Measurements from ENCODE around the gene MLX.
"Not testable (repeated sequence)": the region's sequence is repeated elsewhere in the genome, so short reads cannot be mapped to it uniquely, and the experiment has no call there.

MLX gene

DNA sequence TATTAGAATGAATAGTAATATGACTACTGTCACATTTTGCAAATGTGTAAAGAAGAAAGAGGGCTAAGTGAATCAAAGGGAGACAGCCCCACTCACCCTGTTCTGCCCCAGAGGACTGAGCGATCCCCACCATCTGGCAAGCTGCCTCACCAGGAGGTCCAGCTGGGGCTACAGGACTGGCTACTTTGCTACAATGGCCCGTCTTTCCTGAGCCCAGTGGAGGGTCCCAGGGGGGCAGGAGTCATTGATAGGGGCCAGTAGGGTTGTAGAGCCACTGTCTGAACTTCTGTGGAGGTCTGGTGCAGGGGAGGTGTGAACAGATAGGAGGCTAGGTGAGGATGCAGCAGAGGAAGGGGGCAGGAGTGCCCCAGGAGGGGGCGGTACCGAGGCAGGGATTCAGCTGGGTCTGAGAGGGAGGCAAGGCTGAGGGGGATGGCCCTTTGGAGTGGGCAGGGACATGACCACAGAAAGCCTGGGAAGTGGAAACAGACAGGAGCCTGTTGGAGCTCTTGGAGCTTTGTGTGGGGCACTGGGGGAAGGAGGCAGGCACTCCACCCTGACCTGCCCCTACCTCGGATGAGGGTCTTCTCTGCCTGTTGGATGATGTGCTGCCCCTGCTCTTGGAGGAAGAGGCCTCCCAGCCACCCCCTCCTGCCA lies 10.8 kb upstream of the MLX start:
- H3K36me3 ChIP-seq (ENCODE audit: control insufficient read depth, insufficient read depth, low read length); H3K23ac ChIP-seq (ENCODE audit: low read length); H4K5ac ChIP-seq (ENCODE audit: low read length); H3K79me2 ChIP-seq (ENCODE audit: control insufficient read depth, insufficient read depth, low read length); H3K79me1 ChIP-seq (ENCODE audit: low read length); H4K8ac ChIP-seq (ENCODE audit: low read depth, low read length); H3K9ac ChIP-seq (ENCODE audit: low read length); H3K27me3 ChIP-seq (ENCODE audit: insufficient read depth, low read length, poor library complexity); H2BK120ac ChIP-seq (ENCODE audit: low read depth, low read length); H3K4me1 ChIP-seq (ENCODE audit: control insufficient read depth, low read depth, low read length); H3K27ac ChIP-seq (ENCODE audit: low read depth, low read length); H2BK15ac ChIP-seq (replicated peaks; ENCODE audit: low read depth); H2BK5ac ChIP-seq (ENCODE audit: low read length); H3K18ac ChIP-seq (ENCODE audit: low read length); H3K4me3 ChIP-seq (ENCODE audit: low read length); H2AK5ac ChIP-seq (ENCODE audit: low read length); H3K4ac ChIP-seq (ENCODE audit: low read depth, low read length); H3K4me2 ChIP-seq (ENCODE audit: low read length): not testable (repeated sequence)
- H3K56ac ChIP-seq (ENCODE audit: low read length), result peak overlapping the region; percentile 56
- no CpG with 5 or more reads among the region's 5 CpGs for WGBS (ENCODE audit: extremely low coverage, insufficient coverage, low lambda C conversion rate)
- peak; percentile 88 for DNase-seq

- Histone ChIP-seq H2BK5ac (ENCODE audit: low read length) (no peak overlapping the region), H3K4ac (ENCODE audit: low read depth, low read length) (no peak overlapping the region), H3K9ac (ENCODE audit: low read length) (no peak overlapping the region), H3K4me3 (ENCODE audit: low read length) (no peak overlapping the region), H3K36me3 (ENCODE audit: control insufficient read depth, insufficient read depth, low read length) (peaks cover 2% of the 10 kb centered on the region), H3K27me3 (ENCODE audit: insufficient read depth, low read length, poor library complexity) (no peaks in the 10 kb centered on the region), H3K27ac (ENCODE audit: low read depth, low read length) (no peak overlapping the region), H3K23ac (ENCODE audit: low read length) (no peak overlapping the region), H3K56ac (ENCODE audit: low read length) (no peak overlapping the region), H3K79me2 (ENCODE audit: control insufficient read depth, insufficient read depth, low read length) (peaks cover 16% of the 10 kb centered on the region), H3K4me1 (ENCODE audit: control insufficient read depth, low read depth, low read length) (peaks cover 8% of the 10 kb centered on the region), H2AK5ac (ENCODE audit: low read length) (no peak overlapping the region), H3K18ac (ENCODE audit: low read length) (no peak overlapping the region), H3K79me1 (ENCODE audit: low read length) (peaks cover 16% of the 10 kb centered on the region), H4K5ac (ENCODE audit: low read length) (no peak overlapping the region), H2BK120ac (ENCODE audit: low read depth, low read length) (no peak overlapping the region), H4K8ac (ENCODE audit: low read depth, low read length) (no peak overlapping the region), H2BK15ac (replicated peaks; ENCODE audit: low read depth) (no peak overlapping the region), H3K4me2 (ENCODE audit: low read length) (no peak overlapping the region)
- WGBS (ENCODE audit: extremely low coverage, insufficient coverage, low lambda C conversion rate), result no CpG with 5 or more reads among the region's 6 CpGs
- no peak for DNase-seq
Observed at GRCh38 chr17:42559075-42559474, 7.8 kb upstream of the MLX start.

GRCh38 chr17:42560246-42560645 lies 6.7 kb upstream of the MLX start:
- no CpG with 5 or more reads among the region's 3 CpGs for WGBS (ENCODE audit: extremely low coverage, insufficient coverage, low lambda C conversion rate)
- H3K27me3 ChIP-seq (ENCODE audit: insufficient read depth, low read length, poor library complexity), result no peaks in the 10 kb centered on the region
- no peak overlapping the region for H2BK5ac ChIP-seq (ENCODE audit: low read length)
- H3K4me1 ChIP-seq (ENCODE audit: control insufficient read depth, low read depth, low read length), result peaks cover 8% of the 10 kb centered on the region
- peaks cover 6% of the 10 kb centered on the region for H3K36me3 ChIP-seq (ENCODE audit: control insufficient read depth, insufficient read depth, low read length)
- H3K79me2 ChIP-seq (ENCODE audit: control insufficient read depth, insufficient read depth, low read length), result peaks cover 16% of the 10 kb centered on the region
- H3K56ac ChIP-seq (ENCODE audit: low read length), result no peak overlapping the region
- H3K18ac ChIP-seq (ENCODE audit: low read length), result no peak overlapping the region
- H4K5ac ChIP-seq (ENCODE audit: low read length), result no peak overlapping the region
- no peak overlapping the region for H2BK120ac ChIP-seq (ENCODE audit: low read depth, low read length)
- H3K23ac ChIP-seq (ENCODE audit: low read length), result no peak overlapping the region
- H4K8ac ChIP-seq (ENCODE audit: low read depth, low read length), result no peak overlapping the region
- H3K79me1 ChIP-seq (ENCODE audit: low read length), result peaks cover 17% of the 10 kb centered on the region
- H2BK15ac ChIP-seq (replicated peaks; ENCODE audit: low read depth), result no peak overlapping the region
- H3K27ac ChIP-seq (ENCODE audit: low read depth, low read length), result no peak overlapping the region
- H3K4me2 ChIP-seq (ENCODE audit: low read length), result no peak overlapping the region
- no peak overlapping the region for H3K4me3 ChIP-seq (ENCODE audit: low read length)
- no peak overlapping the region for H3K9ac ChIP-seq (ENCODE audit: low read length)
- H3K4ac ChIP-seq (ENCODE audit: low read depth, low read length), result no peak overlapping the region
- no peak for DNase-seq
- H2AK5ac ChIP-seq (ENCODE audit: low read length), result no peak overlapping the region

- Histone ChIP-seq H2BK5ac (ENCODE audit: low read length) (no peak within 1 kb of the TSS), H3K23ac (ENCODE audit: low read length) (no peak within 1 kb of the TSS), H3K36me3 (ENCODE audit: control insufficient read depth, insufficient read depth, low read length) (peaks cover 7% of the 10 kb centered on the region), H3K4me3 (ENCODE audit: low read length) (peak within 1 kb of the TSS; percentile 99), H3K18ac (ENCODE audit: low read length) (no peak within 1 kb of the TSS), H3K27me3 (ENCODE audit: insufficient read depth, low read length, poor library complexity) (no peaks in the 10 kb centered on the region), H4K5ac (ENCODE audit: low read length) (peak within 1 kb of the TSS; percentile 95), H3K4me1 (ENCODE audit: control insufficient read depth, low read depth, low read length) (peaks cover 8% of the 10 kb centered on the region), H3K4ac (ENCODE audit: low read depth, low read length) (peak within 1 kb of the TSS; percentile 63), H2BK15ac (replicated peaks; ENCODE audit: low read depth) (no peak within 1 kb of the TSS), H3K9ac (ENCODE audit: low read length) (peak within 1 kb of the TSS; percentile 99), H3K79me1 (ENCODE audit: low read length) (peaks cover 17% of the 10 kb centered on the region), H2BK120ac (ENCODE audit: low read depth, low read length) (no peak within 1 kb of the TSS), H3K56ac (ENCODE audit: low read length) (peak within 1 kb of the TSS; percentile 98), H3K79me2 (ENCODE audit: control insufficient read depth, insufficient read depth, low read length) (peaks cover 16% of the 10 kb centered on the region), H2AK5ac (ENCODE audit: low read length) (peak within 1 kb of the TSS; percentile 94), H4K8ac (ENCODE audit: low read depth, low read length) (peak within 1 kb of the TSS; percentile 28), H3K4me2 (ENCODE audit: low read length) (peak within 1 kb of the TSS; percentile 92), H3K27ac (ENCODE audit: low read depth, low read length) (peak within 1 kb of the TSS; percentile 35)
- no CpG with 5 or more reads among the region's 26 CpGs for WGBS (ENCODE audit: extremely low coverage, insufficient coverage, low lambda C conversion rate)
- DNase-seq, result peak; percentile 99
Observed at GRCh38 chr17:42561897-42562387, 5.0 kb upstream of the MLX start, which contains the start of gene COASY. COASY (plus strand) TSS chr17:42562148; CDS start chr17:42562623, 475 bp downstream.

DNA sequence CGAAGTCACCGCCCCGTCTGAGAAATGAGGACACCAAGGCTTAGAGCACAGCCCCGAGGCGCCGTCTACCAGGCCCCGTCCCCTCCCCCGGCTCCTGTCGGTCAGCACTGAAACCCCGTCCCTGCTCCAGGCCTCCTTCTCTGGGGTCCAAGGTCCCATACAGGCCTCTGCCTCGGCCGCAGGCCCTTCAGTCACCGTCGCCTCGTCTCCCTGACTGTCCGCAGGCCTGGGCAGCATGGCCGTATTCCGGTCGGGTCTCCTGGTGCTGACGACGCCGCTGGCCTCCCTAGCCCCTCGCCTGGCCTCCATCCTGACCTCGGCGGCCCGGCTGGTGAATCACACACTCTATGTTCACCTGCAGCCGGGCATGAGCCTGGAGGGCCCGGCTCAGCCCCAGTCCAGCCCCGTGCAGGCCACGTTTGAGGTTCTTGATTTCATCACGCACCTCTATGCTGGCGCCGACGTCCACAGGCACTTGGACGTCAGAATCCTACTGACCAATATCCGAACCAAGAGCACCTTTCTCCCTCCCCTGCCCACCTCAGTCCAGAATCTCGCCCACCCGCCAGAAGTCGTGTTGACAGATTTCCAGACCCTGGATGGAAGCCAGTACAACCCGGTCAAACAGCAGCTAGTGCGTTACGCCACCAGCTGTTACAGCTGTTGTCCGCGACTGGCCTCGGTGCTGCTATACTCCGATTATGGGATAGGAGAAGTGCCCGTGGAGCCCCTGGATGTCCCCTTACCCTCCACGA lies 4.3 kb upstream of the MLX start:
- no peak overlapping the region for H2BK15ac ChIP-seq (replicated peaks; ENCODE audit: low read depth)
- H2AK5ac ChIP-seq (ENCODE audit: low read length), result peak overlapping the region; percentile 94
- H3K79me2 ChIP-seq (ENCODE audit: control insufficient read depth, insufficient read depth, low read length), result peaks cover 21% of the 10 kb centered on the region
- no peak overlapping the region for H2BK5ac ChIP-seq (ENCODE audit: low read length)
- DNase-seq, result no peak
- H4K8ac ChIP-seq (ENCODE audit: low read depth, low read length), result peak overlapping the region; percentile 28
- WGBS (ENCODE audit: extremely low coverage, insufficient coverage, low lambda C conversion rate), result no CpG with 5 or more reads among the region's 48 CpGs
- H3K4me2 ChIP-seq (ENCODE audit: low read length), result peak overlapping the region; percentile 92
- no peak overlapping the region for H3K18ac ChIP-seq (ENCODE audit: low read length)
- H4K5ac ChIP-seq (ENCODE audit: low read length), result no peak overlapping the region
- no peak overlapping the region for H2BK120ac ChIP-seq (ENCODE audit: low read depth, low read length)
- peak overlapping the region; percentile 35 for H3K27ac ChIP-seq (ENCODE audit: low read depth, low read length)
- peaks cover 7% of the 10 kb centered on the region for H3K36me3 ChIP-seq (ENCODE audit: control insufficient read depth, insufficient read depth, low read length)
- H3K4me3 ChIP-seq (ENCODE audit: low read length), result peak overlapping the region; percentile 99
- H3K27me3 ChIP-seq (ENCODE audit: insufficient read depth, low read length, poor library complexity), result no peaks in the 10 kb centered on the region
- H3K4ac ChIP-seq (ENCODE audit: low read depth, low read length), result peak overlapping the region; percentile 8
- peaks cover 18% of the 10 kb centered on the region for H3K79me1 ChIP-seq (ENCODE audit: low read length)
- peak overlapping the region; percentile 98 for H3K56ac ChIP-seq (ENCODE audit: low read length)
- peaks cover 8% of the 10 kb centered on the region for H3K4me1 ChIP-seq (ENCODE audit: control insufficient read depth, low read depth, low read length)
- H3K9ac ChIP-seq (ENCODE audit: low read length), result peak overlapping the region; percentile 99
- no peak overlapping the region for H3K23ac ChIP-seq (ENCODE audit: low read length)
